ENCODE data around the gene DYDC2.

- no peak for TF ChIP-seq CTCF (IDR thresholded peaks at IDR 0.05)
- no peak for TF ChIP-seq EZH2 (IDR thresholded peaks at IDR 0.05)
Measured at GRCh38 chr10:80344912-80345311, 11.7 kb upstream of the DYDC2 start.

Data from neural progenitor cell (in vitro differentiated cells).